T-helper 1 cell (primary cell): ENCODE data around the gene TCF7L1.
"Not testable (repeated sequence)": the region's sequence is repeated elsewhere in the genome, so short reads cannot be mapped to it uniquely, and the experiment has no call there.

ENCODE experiments used
- DNase-seq, 5 donors: peaks; one replicate each; pipeline ENCODE4 v3.0.0-alpha.2; 2012 to 2020

The TCF7L1 gene

DNA sequence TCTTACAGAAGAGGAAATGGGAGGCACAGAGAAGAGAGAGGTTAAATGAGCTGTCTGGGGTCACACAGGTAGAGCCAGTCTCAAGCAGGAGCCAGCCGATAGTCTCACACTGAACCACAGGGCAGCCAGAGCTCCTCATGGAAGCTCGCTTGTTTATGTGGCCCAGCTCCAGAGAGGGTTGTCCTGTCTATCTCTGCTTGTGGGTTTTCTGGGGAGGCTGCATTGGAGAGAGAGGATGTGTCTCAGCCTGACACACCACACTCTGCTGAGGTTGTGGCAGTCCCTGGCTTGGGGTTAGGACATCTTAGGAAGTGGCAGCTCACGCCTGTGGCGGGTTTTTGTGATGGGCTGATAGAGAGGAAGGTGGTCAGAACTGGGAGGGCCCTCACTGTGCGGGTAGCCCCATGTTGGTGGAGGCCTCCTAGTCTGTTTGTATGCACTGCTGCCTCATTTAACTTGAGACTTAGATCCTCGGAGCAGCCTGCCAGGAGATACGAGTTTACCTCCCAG, 52.3 kb downstream of the TCF7L1 start:
- no peak for DNase-seq

DNA sequence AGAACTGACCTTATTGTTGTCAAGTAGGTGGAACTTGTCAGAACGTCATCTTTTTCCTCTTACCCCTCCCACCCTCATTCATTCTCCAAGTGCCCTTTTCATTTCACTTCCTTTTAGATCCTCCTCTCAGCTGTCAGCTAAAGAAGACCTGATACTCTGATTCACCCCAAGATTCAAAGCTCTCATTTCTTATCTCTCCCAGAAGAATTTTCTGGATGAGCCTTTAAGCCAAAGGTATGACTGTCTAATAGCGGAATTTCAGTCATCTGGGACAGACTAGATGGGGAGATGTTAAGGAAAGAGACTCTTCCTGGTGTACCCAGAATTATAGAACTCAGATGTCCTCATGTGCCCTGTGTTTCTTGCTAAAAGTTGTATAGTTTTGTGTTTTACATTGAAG, 53.9 kb downstream of the TCF7L1 start:
- DNase-seq, result no peak

DNA sequence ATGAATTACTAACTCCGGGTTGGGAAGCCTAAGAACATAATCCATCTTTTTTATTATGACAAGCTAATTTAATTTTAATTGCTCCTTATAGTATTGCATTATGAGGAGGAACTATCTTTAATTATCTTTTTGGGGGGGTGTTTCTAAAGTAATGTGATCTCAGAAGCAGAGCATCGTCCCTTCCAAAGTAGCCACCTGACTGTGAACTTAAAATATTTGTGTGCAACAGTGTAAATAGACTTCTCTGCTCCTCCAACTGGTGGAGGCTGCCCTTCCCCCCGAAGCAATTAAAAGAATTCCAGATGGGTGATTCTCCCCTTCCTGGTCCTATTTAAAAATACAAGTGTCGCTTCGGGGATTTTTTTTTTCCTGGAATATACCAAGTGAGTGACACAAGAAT, 55.7 kb downstream of the TCF7L1 start:
- no peak for DNase-seq

DNA sequence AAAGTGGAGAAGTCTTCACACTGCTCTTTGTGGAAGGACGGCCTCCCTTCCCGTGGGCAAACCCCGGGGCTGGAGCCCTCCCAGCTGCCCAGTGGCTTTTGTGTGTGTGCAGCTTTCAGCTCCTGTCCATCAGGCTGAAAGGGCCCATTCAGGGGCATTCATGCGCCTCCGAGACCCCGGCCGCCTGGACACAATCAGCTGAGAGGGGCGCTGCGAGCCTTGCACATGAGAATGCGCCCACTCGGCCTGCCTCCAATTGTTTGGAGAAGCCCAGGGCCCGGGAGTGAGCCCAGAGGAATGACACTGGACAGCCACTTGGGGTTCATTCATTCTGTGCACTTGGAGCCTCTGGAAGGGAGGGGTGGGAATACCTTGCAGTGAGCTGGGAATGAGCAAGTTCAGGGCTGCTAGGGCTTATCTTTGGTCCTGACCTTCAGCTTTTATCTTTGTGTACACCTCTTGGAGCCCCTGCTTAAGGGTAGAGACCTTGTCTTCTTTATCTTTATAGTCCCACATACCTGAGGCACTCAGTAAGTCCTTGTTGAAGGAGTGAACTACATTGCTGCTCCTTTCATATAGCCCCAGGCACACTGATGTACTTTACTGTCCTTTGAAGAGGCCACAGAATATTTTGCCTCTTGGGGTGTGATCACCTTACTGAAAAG, 56.5 kb downstream of the TCF7L1 start:
- no peak for DNase-seq

DNA sequence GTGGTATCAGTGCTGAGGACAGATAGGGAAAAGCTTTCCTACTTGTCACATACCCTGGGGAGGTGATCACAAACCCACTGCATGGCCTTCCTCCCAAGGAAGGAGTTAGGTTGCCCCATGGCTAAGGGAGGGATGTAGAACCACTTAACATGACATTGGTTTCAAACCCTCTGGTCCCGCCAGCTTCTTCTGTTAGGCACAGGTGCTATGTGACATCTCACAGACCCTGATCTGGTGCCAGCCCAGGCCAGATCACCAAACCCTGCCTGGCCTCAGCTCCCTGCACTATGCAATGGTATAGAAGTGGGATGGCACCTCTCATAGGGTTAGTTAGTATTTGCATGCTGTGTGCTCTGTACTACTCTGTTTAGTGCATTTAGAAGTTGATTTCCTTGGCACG, 58.0 kb downstream of the TCF7L1 start:
- DNase-seq, result no peak

DNA sequence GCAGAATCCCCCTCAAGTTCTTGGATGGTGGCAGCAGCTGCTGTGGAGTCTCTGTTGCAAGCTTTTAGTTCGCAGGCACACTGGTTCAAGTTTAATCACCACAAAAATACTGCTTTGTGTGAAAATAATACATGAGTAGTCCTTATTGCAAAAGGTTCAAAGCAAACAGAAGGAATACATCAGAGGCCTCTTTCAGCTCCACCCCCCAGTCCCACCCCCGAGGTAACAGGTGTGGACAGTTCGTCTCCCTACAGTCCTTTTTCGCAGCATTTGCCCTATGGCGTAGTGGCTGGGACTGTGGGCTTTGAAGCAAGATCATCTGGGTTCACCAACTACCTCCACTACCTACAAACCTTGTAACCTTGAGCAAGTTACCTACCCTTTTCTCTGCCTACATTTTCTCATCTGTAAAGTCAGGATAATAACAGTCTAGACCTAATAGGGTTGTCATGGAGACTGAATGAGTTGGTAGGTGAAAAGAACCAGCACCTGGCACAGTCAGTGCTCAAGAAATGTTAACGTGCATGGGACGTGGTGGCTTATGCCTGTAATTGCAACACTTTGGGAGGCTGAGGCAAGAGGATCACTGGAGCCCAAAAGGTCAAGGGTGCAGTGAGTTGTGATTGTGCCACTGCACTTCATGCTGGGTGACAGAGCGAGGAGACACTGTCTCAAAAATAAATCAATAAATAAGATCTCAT, 61.7 kb downstream of the TCF7L1 start:
- DNase-seq, result no peak

DNA sequence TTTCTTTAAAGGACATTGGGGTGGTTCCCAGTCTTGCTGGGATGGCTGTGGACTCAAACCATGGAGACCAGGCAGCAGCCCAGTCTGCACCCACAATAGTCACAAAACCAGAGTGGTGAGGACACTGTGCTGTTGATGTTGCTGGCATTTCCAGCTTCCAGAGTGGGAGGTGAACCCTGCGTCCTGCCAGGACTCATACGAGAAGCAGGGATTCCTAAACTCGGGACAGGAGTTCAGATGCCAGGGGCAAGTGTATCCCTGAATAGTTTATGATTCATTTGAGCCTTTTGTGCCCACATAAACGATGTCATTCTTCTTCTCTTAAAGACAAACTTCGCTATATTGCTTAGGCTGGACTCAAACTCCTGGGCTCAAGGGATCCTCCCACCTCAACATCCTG, 62.8 kb downstream of the TCF7L1 start:
- no peak for DNase-seq

DNA sequence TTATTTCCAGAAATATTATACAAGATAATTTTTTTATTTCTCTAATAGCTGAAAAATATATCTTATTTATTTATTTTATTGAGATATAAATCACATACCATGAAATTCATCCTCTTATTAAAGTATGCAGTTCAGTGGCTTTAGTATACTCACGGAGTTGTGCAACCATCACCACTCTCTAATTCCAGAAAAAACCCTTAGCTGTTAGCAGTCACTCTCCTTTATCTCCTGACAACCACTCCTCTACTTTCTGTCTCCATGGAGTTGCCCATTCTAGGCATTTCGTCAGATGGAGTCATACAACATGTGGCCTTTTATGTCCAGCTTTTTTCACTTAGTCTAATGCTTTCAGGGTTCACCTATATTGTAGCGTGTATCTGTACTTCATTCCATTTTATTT, 66.5 kb downstream of the TCF7L1 start:
- no peak for DNase-seq

DNA sequence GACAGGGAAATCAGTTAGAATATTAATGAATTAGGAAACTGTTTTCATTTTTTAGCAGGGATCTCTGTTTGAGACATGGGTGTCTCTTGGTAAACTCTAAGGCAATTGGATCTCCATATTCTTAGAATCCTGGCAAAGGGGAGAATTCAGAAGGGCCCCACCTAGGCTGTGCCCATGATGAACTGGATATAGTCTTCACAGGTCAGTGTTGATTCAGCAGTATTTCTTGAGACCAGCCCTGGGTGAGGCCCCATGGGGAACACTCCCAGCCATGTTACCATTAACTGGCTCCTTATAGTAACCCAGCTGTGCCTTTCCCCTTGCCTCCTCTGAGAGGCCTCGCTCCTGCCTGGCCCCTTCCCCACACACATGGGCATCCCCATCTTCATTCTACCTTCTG, 76.7 kb downstream of the TCF7L1 start:
- DNase-seq, result no peak

DNA sequence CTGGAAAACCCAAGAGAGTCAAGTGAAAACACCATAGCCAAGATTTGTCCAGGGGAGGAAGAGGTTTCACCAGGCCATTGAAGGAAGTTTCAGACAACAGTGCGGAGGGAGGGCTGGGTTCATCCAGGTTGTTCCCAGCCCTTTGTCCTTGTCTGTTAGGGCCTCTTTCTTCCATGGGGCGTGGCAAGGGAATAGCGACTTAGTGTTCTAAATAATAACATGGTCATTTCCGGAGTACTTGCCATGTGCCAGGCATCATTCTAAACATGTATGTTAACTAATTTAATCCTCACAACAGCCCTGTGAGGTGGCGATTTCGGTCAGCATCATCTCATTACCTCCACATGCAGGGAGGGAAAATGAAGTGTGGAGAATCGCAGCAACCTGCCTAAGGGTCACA, 77.3 kb downstream of the TCF7L1 start:
- no peak for DNase-seq

DNA sequence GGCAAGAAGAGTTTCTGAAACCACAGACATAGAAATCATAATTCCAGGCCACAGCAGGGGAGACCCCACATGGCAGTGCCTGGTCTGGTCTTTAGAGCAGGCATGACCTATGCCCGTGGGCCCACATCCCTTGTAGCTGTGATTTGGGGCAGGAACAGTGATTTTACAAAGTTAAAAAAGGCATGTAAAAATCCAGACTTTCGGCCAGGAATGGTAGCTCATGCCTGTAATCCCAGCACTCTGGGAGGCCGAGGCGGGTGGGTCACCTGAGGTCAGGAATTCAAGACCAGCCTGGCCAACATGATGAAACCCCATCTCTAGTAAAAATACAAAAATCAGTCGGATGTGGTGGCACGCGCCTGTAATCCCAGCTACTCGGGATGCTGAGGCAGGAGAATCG, 78.4 kb downstream of the TCF7L1 start:
- not testable (repeated sequence) for DNase-seq

DNA sequence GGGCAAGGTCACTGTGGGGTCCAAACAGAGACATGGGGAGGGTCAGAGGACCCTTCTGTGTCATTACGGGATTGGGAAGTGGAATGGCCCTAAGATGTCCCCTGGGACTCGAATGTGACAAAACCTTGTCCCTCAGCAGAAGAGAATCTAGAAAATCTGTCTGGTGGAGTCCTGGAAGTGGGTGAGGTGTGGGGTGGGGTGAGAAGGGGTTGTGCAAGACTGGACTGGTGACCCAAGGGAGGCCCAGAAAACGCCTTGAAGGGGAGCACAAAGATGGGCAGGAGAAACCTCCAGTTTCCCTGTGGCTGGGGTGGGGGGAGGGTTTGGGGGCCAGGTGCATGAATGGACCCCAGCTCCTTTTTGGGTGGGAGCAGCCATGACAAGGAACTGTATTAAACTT, 79.6 kb downstream of the TCF7L1 start:
- no peak for DNase-seq

DNA sequence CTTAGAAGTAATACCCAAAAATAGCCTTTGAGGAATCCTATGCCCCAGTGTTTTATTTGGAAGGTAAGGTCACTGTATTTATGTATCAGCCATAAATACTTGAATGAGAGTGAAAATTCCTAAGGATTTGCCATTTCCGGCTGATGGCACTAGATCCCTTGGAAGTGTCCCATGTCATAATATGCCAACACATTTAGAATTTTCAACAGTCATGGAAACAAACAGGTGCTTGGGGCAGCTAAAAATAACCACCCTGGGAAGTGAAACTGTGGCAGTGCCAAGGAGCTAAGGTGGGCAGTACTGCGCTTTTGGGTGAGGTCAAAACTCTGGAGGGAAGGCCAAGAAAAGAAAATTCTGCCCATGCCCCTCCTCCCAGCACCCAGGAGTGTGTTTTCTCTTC, 80.2 kb downstream of the TCF7L1 start:
- DNase-seq, result no peak

DNA sequence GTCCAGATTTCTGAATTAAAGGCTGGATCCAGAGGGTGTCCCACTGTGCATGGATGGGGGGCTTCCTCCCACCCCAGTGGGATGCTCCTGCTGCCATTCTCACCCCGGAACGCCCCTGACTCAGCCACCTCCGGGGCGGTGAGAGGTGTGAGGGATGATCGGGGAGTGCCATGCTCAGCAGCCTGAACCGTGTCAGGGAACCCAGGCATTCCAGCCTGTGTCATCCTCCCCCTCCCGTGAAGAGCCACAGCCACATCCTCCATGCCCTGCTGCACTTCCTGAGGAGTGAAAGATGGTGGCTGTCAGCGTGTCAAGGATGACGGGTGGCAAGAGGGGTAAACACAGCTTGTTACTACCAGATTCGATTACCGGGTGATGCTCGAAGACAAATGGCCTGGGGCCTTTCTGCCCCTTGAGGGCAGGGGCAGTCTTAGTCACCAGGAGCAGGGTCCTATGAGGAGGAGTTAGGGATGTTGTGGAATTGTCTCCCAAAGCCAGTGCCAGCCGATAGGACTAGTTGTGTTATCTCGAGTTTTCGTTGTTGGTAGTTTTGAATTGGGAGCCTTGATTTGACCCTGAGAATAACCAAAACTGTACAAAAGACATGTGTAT, 80.8 kb downstream of the TCF7L1 start:
- DNase-seq, result no peak

DNA sequence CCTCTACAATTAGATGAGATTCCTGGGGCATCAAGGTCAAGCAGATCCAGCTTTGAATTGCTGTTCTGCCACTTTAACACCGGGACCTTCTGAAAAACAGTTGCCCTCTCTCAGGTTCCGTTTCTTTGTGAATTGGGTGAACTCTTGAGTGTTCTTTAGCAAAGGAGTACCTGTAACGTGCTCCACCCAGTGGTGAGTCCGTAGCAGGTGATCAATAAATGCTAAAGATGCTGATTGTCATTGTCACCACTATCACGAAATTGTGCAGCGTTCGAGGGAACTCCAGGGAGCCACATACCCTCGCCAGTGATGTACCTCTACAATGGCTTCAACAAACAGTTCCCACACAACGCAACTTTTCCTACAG, 81.9 kb downstream of the TCF7L1 start:
- no peak for DNase-seq

DNA sequence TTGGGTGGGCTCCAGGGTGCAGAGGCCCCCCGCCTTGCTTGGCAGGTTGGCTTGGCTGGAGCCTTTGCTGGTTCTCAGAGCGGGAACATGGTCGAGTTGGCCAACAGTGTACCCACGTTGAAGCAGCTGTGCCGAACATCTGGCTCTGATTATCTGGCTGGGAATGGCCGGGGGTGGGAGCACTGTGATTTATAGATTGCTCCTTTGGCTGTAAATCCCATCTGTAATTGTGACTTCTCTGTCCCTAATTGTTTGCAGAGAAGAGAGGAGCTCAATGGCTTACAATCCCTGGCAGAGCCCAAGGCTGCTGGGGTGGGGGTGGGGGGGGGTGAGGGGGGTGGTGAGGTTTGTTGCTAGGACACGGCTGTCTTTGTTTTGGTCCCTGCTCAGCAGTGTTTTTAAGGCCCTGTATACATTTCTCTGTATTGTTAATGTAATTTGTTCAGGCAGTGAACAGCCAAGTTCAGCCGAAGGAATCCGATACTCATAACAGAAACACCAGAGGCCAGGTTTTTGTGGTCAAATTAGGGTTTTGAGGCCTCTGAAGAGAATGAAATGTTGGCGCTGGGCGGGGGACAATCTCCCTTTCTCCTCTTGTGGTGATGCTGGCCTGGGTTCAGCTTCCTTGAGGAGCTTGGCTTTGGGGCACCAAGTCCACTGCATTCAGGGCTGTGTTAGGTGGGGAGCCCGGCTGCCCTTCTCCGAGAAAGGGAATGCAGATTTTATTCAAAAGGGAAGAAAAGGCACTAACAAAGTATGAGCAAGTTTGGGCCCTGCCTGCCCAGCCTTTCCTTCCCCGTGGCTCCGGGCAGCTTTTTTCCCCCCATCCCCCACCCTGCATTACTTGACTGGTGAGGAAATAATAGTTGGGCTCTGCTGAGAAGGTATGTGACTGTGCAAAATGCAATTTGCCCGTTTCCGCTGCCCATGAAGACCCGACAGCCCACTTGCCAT, 82.5 kb downstream of the TCF7L1 start:
- no peak for DNase-seq

DNA sequence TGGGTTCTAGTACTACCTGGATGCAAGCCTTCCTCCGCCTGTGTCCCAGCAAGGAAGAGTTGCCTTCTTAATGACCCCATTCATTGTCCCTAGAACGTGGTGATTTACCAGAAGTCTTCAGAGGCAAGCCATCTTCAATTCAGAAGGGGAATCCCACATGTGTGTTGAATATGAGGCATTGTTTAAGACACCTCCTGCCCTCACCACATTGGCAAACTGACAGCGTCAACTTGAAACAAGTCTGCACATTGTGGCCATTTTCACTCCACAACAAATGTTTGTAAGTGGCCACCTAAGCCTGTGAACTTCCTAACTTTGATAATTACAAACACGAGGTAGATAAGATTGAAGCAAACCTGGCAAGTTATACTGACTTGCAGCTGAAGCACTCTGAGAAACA, 83.7 kb downstream of the TCF7L1 start:
- no peak for DNase-seq

DNA sequence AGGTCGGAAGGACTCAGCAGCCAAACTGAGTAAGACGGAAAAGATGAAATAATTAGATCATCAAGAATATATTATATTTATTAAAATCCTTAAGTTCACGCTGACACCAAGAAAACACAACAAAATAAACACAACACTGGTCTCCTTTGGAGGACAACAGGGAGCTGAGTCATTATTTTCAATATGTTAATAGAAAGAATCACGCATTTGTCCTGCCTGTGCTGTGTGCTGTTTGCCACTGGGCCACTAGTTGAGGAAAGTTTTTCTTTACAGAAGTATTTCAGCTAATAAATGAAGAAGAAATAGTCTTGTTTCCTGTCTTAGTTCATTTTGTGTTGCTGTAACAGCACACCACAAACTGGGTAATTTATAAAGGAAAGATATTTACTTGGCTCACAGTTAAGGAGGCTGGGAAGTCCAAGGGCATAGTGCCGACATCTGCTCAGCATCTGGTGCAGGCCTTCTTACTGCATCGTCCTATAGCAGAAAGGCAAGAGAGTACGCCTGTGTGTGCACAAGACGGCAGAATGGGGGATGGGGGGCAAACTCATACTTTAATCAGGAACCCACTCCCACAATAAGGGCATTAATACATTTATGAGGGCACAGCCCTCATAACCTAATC, 88.0 kb downstream of the TCF7L1 start:
- no peak for DNase-seq

DNA sequence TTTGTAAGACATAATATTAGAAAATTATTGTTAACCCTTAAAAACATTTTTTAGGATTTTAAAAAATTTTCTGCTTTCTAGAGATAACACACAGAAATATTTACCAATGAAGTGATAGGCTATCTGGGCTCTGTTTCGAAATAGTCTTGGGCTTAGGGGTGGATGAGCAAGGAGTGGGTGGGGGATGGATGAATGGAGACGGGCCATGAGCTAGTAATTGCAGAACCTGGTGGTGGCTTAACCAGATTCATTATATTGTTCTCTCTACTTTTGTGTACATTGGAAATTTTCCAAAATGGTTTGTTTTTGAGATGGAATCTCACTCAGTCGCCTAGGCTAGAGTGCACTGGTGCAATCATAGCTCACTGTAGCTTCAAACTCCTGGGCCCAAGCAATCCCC, 89.6 kb downstream of the TCF7L1 start:
- no peak for DNase-seq

DNA sequence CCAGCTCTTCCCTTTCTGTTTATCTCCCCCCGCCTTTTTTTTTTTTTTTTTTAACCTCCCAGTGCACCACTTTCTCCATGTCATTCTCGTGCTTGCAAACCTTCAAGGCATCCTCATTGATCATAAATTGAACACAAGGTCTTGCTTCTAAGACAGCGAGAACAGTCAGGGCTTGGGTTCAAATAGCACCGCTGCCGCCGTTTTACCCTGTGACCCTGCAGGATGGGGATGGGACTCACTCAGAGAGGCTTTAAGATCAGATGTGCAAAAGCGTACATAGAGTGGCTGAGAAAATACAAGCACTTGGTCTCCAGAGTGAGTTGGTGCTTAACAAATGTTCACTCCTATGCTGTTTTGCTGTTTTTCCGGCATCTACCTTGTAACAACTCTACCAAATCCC, 93.6 kb downstream of the TCF7L1 start:
- DNase-seq, result no peak

DNA sequence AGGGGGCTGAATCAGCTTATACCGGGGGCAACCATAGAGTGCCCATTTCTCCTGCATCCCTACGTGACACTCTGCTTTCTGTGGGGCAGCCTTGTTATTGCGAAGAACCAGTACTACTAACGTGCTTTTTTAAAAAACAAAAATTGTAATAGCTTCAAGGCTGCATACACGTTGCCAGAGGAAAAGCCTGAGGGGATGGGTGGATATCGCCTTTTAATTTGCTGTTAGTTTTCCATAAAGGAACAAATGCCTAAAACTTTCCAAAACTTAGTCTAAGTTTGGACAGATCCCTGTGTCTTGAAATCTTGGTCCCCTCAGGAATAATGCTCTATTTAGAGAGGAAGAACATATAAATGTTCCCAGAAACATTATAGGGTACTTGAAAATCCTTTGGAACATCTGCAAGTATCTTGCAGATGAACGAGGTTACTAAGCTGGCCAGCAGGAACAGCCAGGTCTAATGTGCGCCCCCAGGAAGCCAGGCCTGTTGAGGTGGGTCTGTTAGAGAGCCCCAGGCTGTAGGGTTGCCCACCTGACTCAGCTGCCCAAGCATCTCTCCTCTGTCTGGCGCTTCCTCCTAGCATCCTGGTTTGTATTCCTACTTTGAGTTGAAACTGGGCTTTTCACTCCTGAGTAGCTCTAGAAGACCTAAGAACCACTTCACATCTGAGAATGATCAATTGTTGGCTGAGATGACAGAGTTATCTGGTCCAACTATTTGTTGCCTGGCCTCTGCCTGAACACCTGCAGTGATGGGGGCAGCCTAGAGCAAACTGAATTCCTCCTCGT, 97.7 kb downstream of the TCF7L1 start:
- no peak for DNase-seq

DNA sequence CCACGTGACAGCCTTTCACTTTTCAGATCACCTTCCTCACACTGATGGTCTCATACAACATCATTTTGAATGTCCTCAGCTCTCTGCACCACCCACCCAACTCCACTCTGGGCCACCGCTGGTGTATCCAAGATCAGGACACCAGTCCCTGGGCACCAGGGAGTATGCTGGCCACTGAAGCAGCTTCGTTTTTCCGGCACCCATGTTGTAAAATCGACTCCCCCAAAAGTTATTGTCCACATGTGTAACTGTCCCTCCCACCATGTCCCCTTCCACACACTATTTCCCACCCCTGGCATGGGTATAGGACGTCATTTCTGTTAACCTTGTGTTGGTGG, 98.2 kb downstream of the TCF7L1 start:
- DNase-seq, result no peak
